ENCODE results near the gene THSD7B.

DNA sequence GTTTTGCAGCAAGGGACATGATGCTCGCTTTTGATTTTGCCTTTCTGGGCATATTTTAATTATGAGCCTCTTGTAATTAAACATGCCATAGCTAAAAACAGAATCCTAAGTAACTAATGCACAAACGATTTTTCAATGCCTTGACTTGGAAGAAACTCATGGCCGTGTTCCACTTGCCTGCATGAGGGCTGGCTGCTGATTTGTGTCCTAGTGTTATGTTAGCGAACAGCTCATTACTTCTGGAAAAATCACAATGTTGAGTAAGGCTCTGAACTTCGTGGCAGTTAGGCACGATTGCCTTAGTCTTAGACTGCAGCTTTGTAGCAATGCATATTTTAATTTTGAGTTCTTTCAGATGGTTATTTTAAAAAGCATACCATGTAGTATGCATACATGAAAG is 4.5 kb downstream of the THSD7B start:
- TF ChIP-seq, protein P1, sequence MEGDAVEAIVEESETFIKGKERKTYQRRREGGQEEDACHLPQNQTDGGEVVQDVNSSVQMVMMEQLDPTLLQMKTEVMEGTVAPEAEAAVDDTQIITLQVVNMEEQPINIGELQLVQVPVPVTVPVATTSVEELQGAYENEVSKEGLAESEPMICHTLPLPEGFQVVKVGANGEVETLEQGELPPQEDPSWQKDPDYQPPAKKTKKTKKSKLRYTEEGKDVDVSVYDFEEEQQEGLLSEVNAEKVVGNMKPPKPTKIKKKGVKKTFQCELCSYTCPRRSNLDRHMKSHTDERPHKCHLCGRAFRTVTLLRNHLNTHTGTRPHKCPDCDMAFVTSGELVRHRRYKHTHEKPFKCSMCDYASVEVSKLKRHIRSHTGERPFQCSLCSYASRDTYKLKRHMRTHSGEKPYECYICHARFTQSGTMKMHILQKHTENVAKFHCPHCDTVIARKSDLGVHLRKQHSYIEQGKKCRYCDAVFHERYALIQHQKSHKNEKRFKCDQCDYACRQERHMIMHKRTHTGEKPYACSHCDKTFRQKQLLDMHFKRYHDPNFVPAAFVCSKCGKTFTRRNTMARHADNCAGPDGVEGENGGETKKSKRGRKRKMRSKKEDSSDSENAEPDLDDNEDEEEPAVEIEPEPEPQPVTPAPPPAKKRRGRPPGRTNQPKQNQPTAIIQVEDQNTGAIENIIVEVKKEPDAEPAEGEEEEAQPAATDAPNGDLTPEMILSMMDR (IDR thresholded peaks at IDR 0.05), result no peak
- TF ChIP-seq POLR2A (IDR thresholded peaks at IDR 0.05), result no peak
- TF ChIP-seq EP300 (IDR thresholded peaks at IDR 0.05), result no peak
